GM23338 (cell line): ENCODE data around the gene MARCHF9. TPM values are rescaled to one million over a fixed set of nuclear protein-coding genes. Genes with fewer than 3 reads are reported as not detected.

Source experiments
- ATAC-seq: fragments of 200-7000 bp; cut with Tn5 transposase; 3 replicates; pipeline ENCODE4 v1.9.1; 2020
- DNase-seq: peaks from one replicate; pipeline ENCODE4 v3.0.0-alpha.2; 2015; ENCODE audit warnings: low spot score
- H2AFZ ChIP-seq: fragments of 200-600 bp; sonication (generic); 2 replicates; pipeline ENCODE4 v1.8.0; 2016; ENCODE audit warnings: antibody characterized with exemption, mild to moderate bottlenecking, moderate library complexity
- H3F3A ChIP-seq: fragments of 200-600 bp; sonication (generic); replicated peaks from 2 replicates; pipeline ENCODE4 v1.8.0; 2017; ENCODE audit warnings: antibody characterized with exemption, mixed run types, low read depth
- H3K27ac ChIP-seq: fragments of 200-600 bp; sonication (generic); 2 replicates; pipeline ENCODE4 v1.6.1; 2016; ENCODE audit warnings: low read depth
- H3K27me3 ChIP-seq: fragments of 200-600 bp; sonication (generic); 2 replicates; pipeline ENCODE4 v1.8.0; 2016; ENCODE audit warnings: mild to moderate bottlenecking, mixed run types, moderate library complexity; ENCODE audit not compliant: insufficient read depth
- H3K36me3 ChIP-seq: fragments of 200-600 bp; sonication (generic); 2 replicates; pipeline ENCODE4 v1.8.0; 2016; ENCODE audit warnings: mild to moderate bottlenecking; ENCODE audit not compliant: insufficient read depth
- H3K4me1 ChIP-seq: fragments of 200-600 bp; sonication (generic); 2 replicates; pipeline ENCODE4 v1.8.0; 2016; ENCODE audit warnings: mild to moderate bottlenecking, moderate library complexity; ENCODE audit not compliant: insufficient read depth
- H3K4me2 ChIP-seq: fragments of 200-600 bp; sonication (generic); 2 replicates; pipeline ENCODE4 v1.7.1; 2017; ENCODE audit warnings: mixed run types
- H3K4me3 ChIP-seq: fragments of 200-600 bp; sonication (generic); 2 replicates; pipeline ENCODE4 v1.6.1; 2016; ENCODE audit warnings: mixed run types
- H3K79me2 ChIP-seq: fragments of 200-600 bp; sonication (generic); replicated peaks from 2 replicates; pipeline ENCODE4 v1.8.0; 2017; ENCODE audit warnings: mild to moderate bottlenecking; ENCODE audit not compliant: insufficient read depth
- H3K9me2 ChIP-seq: fragments of 200-600 bp; sonication (generic); 2 replicates; pipeline ENCODE4 v1.8.0; 2017; ENCODE audit not compliant: insufficient read depth
- H4K20me1 ChIP-seq: fragments of 200-600 bp; sonication (generic); replicated peaks from 2 replicates; pipeline ENCODE4 v1.8.0; 2017; ENCODE audit warnings: mild to moderate bottlenecking; ENCODE audit not compliant: insufficient read depth
- H3K27ac Mint-ChIP-seq: 2 replicates; pipeline ENCODE4 v1.8.0; 2020; ENCODE audit warnings: inconsistent platforms, mild to moderate bottlenecking, moderate library complexity, mixed read lengths
- H3K27me3 Mint-ChIP-seq: 3 replicates; pipeline ENCODE4 v1.8.0; 2022; ENCODE audit warnings: low read depth, mild to moderate bottlenecking, moderate library complexity, mixed read lengths, inconsistent platforms; ENCODE audit not compliant: insufficient read depth, poor library complexity
- H3K36me3 Mint-ChIP-seq: 3 replicates; pipeline ENCODE4 v1.8.0; 2021; ENCODE audit warnings: low read depth, mild to moderate bottlenecking, inconsistent platforms, moderate library complexity, mixed read lengths
- H3K4me1 Mint-ChIP-seq: 3 replicates; pipeline ENCODE4 v1.8.0; 2020; ENCODE audit warnings: mild to moderate bottlenecking, inconsistent platforms, mixed read lengths
- H3K4me3 Mint-ChIP-seq: 3 replicates; pipeline ENCODE4 v1.8.0; 2021; ENCODE audit warnings: moderate library complexity, mild to moderate bottlenecking, inconsistent platforms, mixed read lengths
- H3K9me3 Mint-ChIP-seq: 3 replicates; pipeline ENCODE4 v1.8.0; 2020; ENCODE audit warnings: moderate library complexity, mild to moderate bottlenecking, inconsistent platforms, mixed read lengths
- ETS1 ChIP-seq: IDR thresholded peaks from 2 replicates; pipeline ENCODE4 v1.6.1; 2016; ENCODE audit warnings: antibody characterized with exemption
- EZH2 ChIP-seq: fragments of 200-600 bp; sonication (generic); IDR thresholded peaks from one replicate; pipeline ENCODE4 v1.8.0; 2017; ENCODE audit warnings: antibody characterized with exemption, mild to moderate bottlenecking, low read depth; ENCODE audit not compliant: unreplicated experiment
- EZH2phosphoT487 ChIP-seq: fragments of 200-600 bp; sonication (generic); IDR thresholded peaks from one replicate; pipeline ENCODE4 v1.8.1; 2018; ENCODE audit warnings: antibody characterized with exemption; ENCODE audit not compliant: unreplicated experiment
- JUNB ChIP-seq: IDR thresholded peaks from one replicate; pipeline ENCODE4 v1.6.1; 2016; ENCODE audit warnings: antibody characterized with exemption; ENCODE audit not compliant: unreplicated experiment
- POLR2AphosphoS5 ChIP-seq: IDR thresholded peaks from 2 replicates; pipeline ENCODE4 v1.6.1; 2016; ENCODE audit warnings: antibody characterized with exemption, low read depth
- REST ChIP-seq: IDR thresholded peaks from one replicate; pipeline ENCODE4 v1.6.1; 2018; ENCODE audit warnings: antibody characterized with exemption; ENCODE audit not compliant: unreplicated experiment
- ZNF114 ChIP-seq: fragments of 250-450 bp; sonication (Bioruptor Pico); IDR thresholded peaks from 2 replicates; pipeline ENCODE4 v1.5.0; 2020; ENCODE audit warnings: mild to moderate bottlenecking, moderate library complexity
- ZNF331 ChIP-seq: fragments of 250-450 bp; sonication (Bioruptor Pico); IDR thresholded peaks from 2 replicates; pipeline ENCODE4 v1.5.0; 2020; ENCODE audit warnings: low read depth, mild to moderate bottlenecking, moderate library complexity
- polyA plus RNA-seq: library from polyadenylated mRNA; unstranded; fragments of >200 nt; fragmentation: Nextera tagmentation; extraction: Ambion mirVana; gene quantifications from 2 replicates; pipeline ENCODE4 v1.2.1, GENCODE V29; 2016
- total RNA-seq: library from RNA; depleted of rRNA; stranded (reverse); fragments of >200 nt; shearing (Covaris generic); gene quantifications from 2 replicates; pipeline ENCODE4 v1.2.3, GENCODE V29; 2014

The MARCHF9 gene
- total and polyA plus RNA-seq, 2 experiments from 2014 or later: 2.9 to 3.3 TPM

DNA sequence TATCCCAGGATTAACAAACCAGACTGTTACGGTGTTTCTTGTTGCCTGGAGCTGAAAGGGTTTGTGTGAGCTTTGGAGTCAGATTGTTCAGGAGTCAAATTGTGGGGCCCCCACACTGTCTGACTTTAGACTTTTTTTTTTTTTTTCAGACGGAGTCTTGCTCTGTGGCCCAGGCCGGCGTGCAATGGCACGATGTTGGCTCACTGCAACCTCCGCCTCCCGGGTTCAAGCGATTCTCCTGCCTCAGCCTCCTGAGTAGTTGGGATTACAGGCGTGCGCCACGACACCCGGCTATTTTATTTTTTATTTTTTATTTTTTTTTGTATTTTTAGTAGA is 28.5 kb downstream of the MARCHF9 start:
- peaks cover 7% of the 10 kb centered on the region for H4K20me1 ChIP-seq
- H3K9me2 ChIP-seq: no peaks in the 10 kb centered on the region
- ATAC-seq (no peak), DNase-seq (no peak)
- Mint-ChIP-seq H3K9me3 (no peaks in the 10 kb centered on the region), H3K4me3 (peak overlapping the region; percentile 100), H3K27me3 (peaks cover 5% of the 10 kb centered on the region), H3K27ac (no peak overlapping the region), H3K36me3 (peaks cover 31% of the 10 kb centered on the region), H3K4me1 (peaks cover 4% of the 10 kb centered on the region; the same call in 1 of the 3 replicates)
- no peaks in the 10 kb centered on the region for H3F3A ChIP-seq
- H3K36me3 ChIP-seq: peaks cover 20% of the 10 kb centered on the region; the same call in 1 of the 2 replicates
- no peaks in the 10 kb centered on the region for H3K27me3 ChIP-seq
- TF ChIP-seq ETS1: no peak
- no peak for TF ChIP-seq POLR2AphosphoS5
- H3K79me2 ChIP-seq: peaks cover 18% of the 10 kb centered on the region
- no peak overlapping the region for H3K27ac ChIP-seq
- peak overlapping the region; percentile 73; the same call in 1 of the 2 replicates for H2AFZ ChIP-seq
- peak overlapping the region; percentile 100 for H3K4me3 ChIP-seq
- H3K4me2 ChIP-seq: peak overlapping the region; percentile 98
- H3K4me1 ChIP-seq: peaks cover 5% of the 10 kb centered on the region; the same call in 1 of the 2 replicates

- H3K36me3 Mint-ChIP-seq: peaks cover 36% of the 10 kb centered on the region
- ATAC-seq: no peak
- peaks cover 18% of the 10 kb centered on the region for H3K79me2 ChIP-seq
- H3F3A ChIP-seq: no peaks in the 10 kb centered on the region
- peaks cover 4% of the 10 kb centered on the region; the same call in 1 of the 3 replicates for H3K4me1 Mint-ChIP-seq
- H3K27ac ChIP-seq: no peak overlapping the region
- TF ChIP-seq ZNF114 (CRISPR knock-in tag) (no peak), REST (no peak), EZH2phosphoT487 (no peak), EZH2 (no peak), ZNF331 (CRISPR knock-in tag) (no peak), JUNB (no peak)
- peak overlapping the region; percentile 98; the same call in 1 of the 2 replicates for H3K4me2 ChIP-seq
- no peaks in the 10 kb centered on the region for H3K27me3 ChIP-seq
- H4K20me1 ChIP-seq: peaks cover 7% of the 10 kb centered on the region
- H3K9me3 Mint-ChIP-seq: no peaks in the 10 kb centered on the region
- H2AFZ ChIP-seq: no peak overlapping the region
- DNase-seq: no peak
- H3K4me3 Mint-ChIP-seq: peak overlapping the region; percentile 100
- peaks cover 20% of the 10 kb centered on the region; the same call in 1 of the 2 replicates for H3K36me3 ChIP-seq
- no peak overlapping the region for H3K27ac Mint-ChIP-seq
- H3K27me3 Mint-ChIP-seq: peaks cover 5% of the 10 kb centered on the region
- peaks cover 5% of the 10 kb centered on the region; the same call in 1 of the 2 replicates for H3K4me1 ChIP-seq
- H3K4me3 ChIP-seq: 0 out of 2 replicates have a peak overlapping the region, but pooled peaks have one; percentile 100
- no peaks in the 10 kb centered on the region for H3K9me2 ChIP-seq
Measured at GRCh38 chr12:57783861-57784260, 29.0 kb downstream of the MARCHF9 start.
